ENCODE results near the gene WFDC11. TPM values are rescaled to one million over a fixed set of nuclear protein-coding genes. Genes with fewer than 3 reads are reported as not detected.

The WFDC11 gene
- total RNA-seq, 1 experiment from 2014 or later = not detected

GRCh38 chr20:45621593-45621992, 48.4 kb downstream of the WFDC11 start:
- H3K79me2 ChIP-seq (ENCODE audit: low read depth) = no peaks in the 10 kb centered on the region
- no peak for DNase-seq
- H3K9me3 ChIP-seq (ENCODE audit: insufficient read depth, low read depth) = 0 out of 2 replicates have a peak, but pooled peaks cover 2% of the 10 kb centered on the region
- H3K27me3 ChIP-seq (ENCODE audit: insufficient read depth, low read depth) = no peaks in the 10 kb centered on the region
- no peak for TF ChIP-seq CTCF (conservative IDR thresholded peaks at IDR 0.05)
- TF ChIP-seq EZH2 (IDR thresholded peaks at IDR 0.05; ENCODE audit: low read depth) = no peak
- H3K4me2 ChIP-seq = no peak overlapping the region
- no peak overlapping the region for H2AFZ ChIP-seq
- H3K27ac ChIP-seq = no peak overlapping the region
- H3K4me3 ChIP-seq = no peak overlapping the region
- ChIA-PET POLR2A (ENCODE audit: unreplicated experiment) (no interaction called here), CTCF (no interaction called here)
- no peaks in the 10 kb centered on the region for H3K4me1 ChIP-seq (replicated peaks; ENCODE audit: insufficient read depth)
- H4K20me1 ChIP-seq (ENCODE audit: insufficient read depth) = no peaks in the 10 kb centered on the region
- H3F3A ChIP-seq (ENCODE audit: insufficient read depth, low read depth) = no peaks in the 10 kb centered on the region
- intact Hi-C loops (cut with micrococcal nuclease; ENCODE audit: unreplicated experiment) = loop anchor here (10.0 kb wide), 1 partner anchor 157 kb away; the partner anchor contains the start of gene WFDC2
- no peaks in the 10 kb centered on the region; the same call in 1 of the 2 replicates for H3K9me2 ChIP-seq (ENCODE audit: insufficient read depth)
- no TSS peak for BruUV-seq (replicated peaks)
- H3K36me3 ChIP-seq (ENCODE audit: low read depth) = no peaks in the 10 kb centered on the region

- ChIA-PET CTCF (no interaction called here), POLR2A (ENCODE audit: unreplicated experiment) (no interaction called here)
- Histone ChIP-seq H3K27ac (no peak overlapping the region), H3K9me3 (ENCODE audit: insufficient read depth, low read depth) (0 out of 2 replicates have a peak, but pooled peaks cover 2% of the 10 kb centered on the region), H3K79me2 (ENCODE audit: low read depth) (no peaks in the 10 kb centered on the region), H2AFZ (no peak overlapping the region), H3K9me2 (ENCODE audit: insufficient read depth) (no peaks in the 10 kb centered on the region), H3K27me3 (ENCODE audit: insufficient read depth, low read depth) (no peaks in the 10 kb centered on the region), H3K4me3 (no peak overlapping the region), H3K4me1 (replicated peaks; ENCODE audit: insufficient read depth) (no peaks in the 10 kb centered on the region), H4K20me1 (ENCODE audit: insufficient read depth) (no peaks in the 10 kb centered on the region), H3K4me2 (no peak overlapping the region), H3F3A (ENCODE audit: insufficient read depth, low read depth) (no peaks in the 10 kb centered on the region), H3K36me3 (ENCODE audit: low read depth) (no peaks in the 10 kb centered on the region)
- BruUV-seq (replicated peaks) = no TSS peak
- intact Hi-C loops (cut with micrococcal nuclease; ENCODE audit: unreplicated experiment) = no loop called here
- TF ChIP-seq EZH2 (IDR thresholded peaks at IDR 0.05; ENCODE audit: low read depth) (no peak), CTCF (conservative IDR thresholded peaks at IDR 0.05) (no peak)
- DNase-seq = no peak
These were observed 52.4 kb downstream of the WFDC11 start for GRCh38 chr20:45617591-45617990.

GRCh38 chr20:45612314-45612713, 57.7 kb downstream of the WFDC11 start:
- Histone ChIP-seq H3K9me2 (ENCODE audit: insufficient read depth) (no peaks in the 10 kb centered on the region), H3F3A (ENCODE audit: insufficient read depth, low read depth) (no peaks in the 10 kb centered on the region), H3K4me2 (no peak overlapping the region), H3K9me3 (ENCODE audit: insufficient read depth, low read depth) (0 out of 2 replicates have a peak, but pooled peaks cover 4% of the 10 kb centered on the region), H3K79me2 (ENCODE audit: low read depth) (no peaks in the 10 kb centered on the region), H3K27me3 (ENCODE audit: insufficient read depth, low read depth) (no peaks in the 10 kb centered on the region), H3K4me1 (replicated peaks; ENCODE audit: insufficient read depth) (no peaks in the 10 kb centered on the region), H3K4me3 (no peak overlapping the region), H3K36me3 (ENCODE audit: low read depth) (no peaks in the 10 kb centered on the region), H3K27ac (no peak overlapping the region), H4K20me1 (ENCODE audit: insufficient read depth) (no peaks in the 10 kb centered on the region), H2AFZ (no peak overlapping the region)
- no peak for DNase-seq
- intact Hi-C loops (cut with micrococcal nuclease; ENCODE audit: unreplicated experiment) = no loop called here
- TF ChIP-seq EZH2 (IDR thresholded peaks at IDR 0.05; ENCODE audit: low read depth) (no peak), CTCF (conservative IDR thresholded peaks at IDR 0.05) (no peak)
- BruUV-seq (replicated peaks) = no TSS peak
- POLR2A ChIA-PET (ENCODE audit: unreplicated experiment) = interaction anchor here (0.8 kb wide), 1 partner anchor 328 kb away, joined by 8 read pairs; no protein-coding TSS in a partner anchor
- CTCF ChIA-PET = no interaction called here
